Endothelial cell of hepatic sinusoid (primary cell): Measurements from ENCODE around the gene ITGA2.
"Not testable (repeated sequence)": the region's sequence is repeated elsewhere in the genome, so short reads cannot be mapped to it uniquely, and the experiment has no call there.

Experiments used
- in situ Hi-C: cut with HindIII; loops from 2 replicates; pipeline ENCODE4 v1.10.0; 2017; ENCODE audit warnings: low sequenced_read_pairs

The ITGA2 gene

GRCh38 chr5:52989025-52989780 is at the start of gene ITGA2:
ITGA2 (plus strand) TSS chr5:52989352; CDS start chr5:52989469, 117 bp downstream.
- in situ Hi-C loops: no loop called here

GRCh38 chr5:52943285-52943684 is 45.9 kb upstream of the ITGA2 start:
- in situ Hi-C loops: no loop called here

- in situ Hi-C loops: no loop called here
These were observed 45.3 kb upstream of the ITGA2 start for GRCh38 chr5:52943808-52944207.

- in situ Hi-C loops: no loop called here
These were observed 44.1 kb upstream of the ITGA2 start for GRCh38 chr5:52945040-52945439.

GRCh38 chr5:52947208-52947607 is 41.9 kb upstream of the ITGA2 start:
- in situ Hi-C loops: no loop called here

- in situ Hi-C loops: no loop called here
These were observed 41.3 kb upstream of the ITGA2 start for GRCh38 chr5:52947851-52948250.

- in situ Hi-C loops: no loop called here
These were observed 40.6 kb upstream of the ITGA2 start for GRCh38 chr5:52948418-52949076.

GRCh38 chr5:52950686-52951085 is 38.5 kb upstream of the ITGA2 start:
- in situ Hi-C loops: loop anchor here (5.0 to 10.0 kb wide), 2 partner anchors 92 to 144 kb away; no protein-coding TSS in a partner anchor

- in situ Hi-C loops: loop anchor here (5.0 to 10.0 kb wide), 2 partner anchors 90 to 142 kb away; no protein-coding TSS in a partner anchor
These were observed 36.7 kb upstream of the ITGA2 start for GRCh38 chr5:52952483-52952882.

- in situ Hi-C loops: loop anchor here (10.0 kb wide), 1 partner anchor 139 kb away; no protein-coding TSS in a partner anchor
These were observed 33.1 kb upstream of the ITGA2 start for GRCh38 chr5:52956014-52956413.

- in situ Hi-C loops: loop anchor here (10.0 kb wide), 1 partner anchor 138 kb away; no protein-coding TSS in a partner anchor
These were observed 32.0 kb upstream of the ITGA2 start for GRCh38 chr5:52956915-52957747.

GRCh38 chr5:52961274-52961681 is 27.9 kb upstream of the ITGA2 start:
- in situ Hi-C loops: no loop called here

- in situ Hi-C loops: no loop called here
These were observed 25.5 kb upstream of the ITGA2 start for GRCh38 chr5:52963636-52964035.

- in situ Hi-C loops: no loop called here
These were observed 25.0 kb upstream of the ITGA2 start for GRCh38 chr5:52964138-52964537.

- in situ Hi-C loops: not testable (repeated sequence)
These were observed 13.0 kb upstream of the ITGA2 start for GRCh38 chr5:52976157-52976556.

GRCh38 chr5:52977264-52977897 is 11.8 kb upstream of the ITGA2 start:
- in situ Hi-C loops: no loop called here

GRCh38 chr5:52981507-52981906 is 7.6 kb upstream of the ITGA2 start:
- in situ Hi-C loops: no loop called here

- in situ Hi-C loops: no loop called here
These were observed 5.2 kb upstream of the ITGA2 start for GRCh38 chr5:52983731-52984636.

- in situ Hi-C loops: no loop called here
These were observed 3.8 kb upstream of the ITGA2 start for GRCh38 chr5:52985306-52985705.
